Esophagus (tissue), 2 donors: ENCODE measurements around the gene SMIM11. TPM values are rescaled to one million over a fixed set of nuclear protein-coding genes. Genes with fewer than 3 reads are reported as not detected.
A peak's percentile ranks its signal among the peaks of the same experiment; 100 is the strongest.

ENCODE experiments used
- H3K27ac ChIP-seq, 2 donors: one replicate each; pipeline ENCODE4 v1.5.1; 2013; ENCODE audit warnings: low read depth in 2 of 2, mild to moderate bottlenecking in 2 of 2, inconsistent platforms in 1 of 2, low read length in 1 of 2, moderate library complexity in 1 of 2
- H3K27me3 ChIP-seq, 2 donors: one replicate each; pipeline ENCODE4 v1.6.1; 2013; ENCODE audit warnings: low read length in 2 of 2, control low read depth in 1 of 2, mild to moderate bottlenecking in 1 of 2; ENCODE audit not compliant: insufficient read depth in 2 of 2, control insufficient read depth in 1 of 2
- H3K36me3 ChIP-seq, 2 donors: one replicate each; pipeline ENCODE4 v1.6.1; 2013; ENCODE audit warnings: low read length in 1 of 2; ENCODE audit not compliant: control insufficient read depth in 2 of 2, insufficient read depth in 2 of 2
- H3K4me1 ChIP-seq, 2 donors: one replicate each; pipeline ENCODE4 v1.6.1; 2013; ENCODE audit warnings: low read length in 1 of 2; ENCODE audit not compliant: control insufficient read depth in 2 of 2, insufficient read depth in 2 of 2
- H3K4me3 ChIP-seq, 2 donors: one replicate each; pipeline ENCODE4 v1.5.1; 2013; ENCODE audit warnings: low read length in 2 of 2, mild to moderate bottlenecking in 2 of 2, low read depth in 1 of 2, moderate library complexity in 1 of 2
- H3K9me3 ChIP-seq, 2 donors: one replicate each; pipeline ENCODE4 v1.6.1; 2013; ENCODE audit warnings: mild to moderate bottlenecking in 2 of 2, low read depth in 1 of 2, low read length in 1 of 2, moderate library complexity in 1 of 2; ENCODE audit not compliant: control insufficient read depth in 2 of 2, insufficient read depth in 1 of 2
- WGBS, 2 donors: extraction: QIAGEN DNeasy Blood & Tissue Kit; methylation state at CpG; one replicate each; pipeline ENCODE4 v1.1.7; 2013; 5-methylcytosine and 5-hydroxymethylcytosine counted together
- polyA plus RNA-seq, 2 donors: library from polyadenylated mRNA; stranded (reverse); fragments of 200-250 nt; gene quantifications; one replicate each; pipeline ENCODE4 v1.2.3, GENCODE V29; 2013
- donor health status: healthy with polysubstance abuse.
- donor health status: Bipolar disorder and iron deficiency.

SMIM11 gene
- polyA plus RNA-seq, 2 donors = 1.2 to 2.6 TPM

DNA sequence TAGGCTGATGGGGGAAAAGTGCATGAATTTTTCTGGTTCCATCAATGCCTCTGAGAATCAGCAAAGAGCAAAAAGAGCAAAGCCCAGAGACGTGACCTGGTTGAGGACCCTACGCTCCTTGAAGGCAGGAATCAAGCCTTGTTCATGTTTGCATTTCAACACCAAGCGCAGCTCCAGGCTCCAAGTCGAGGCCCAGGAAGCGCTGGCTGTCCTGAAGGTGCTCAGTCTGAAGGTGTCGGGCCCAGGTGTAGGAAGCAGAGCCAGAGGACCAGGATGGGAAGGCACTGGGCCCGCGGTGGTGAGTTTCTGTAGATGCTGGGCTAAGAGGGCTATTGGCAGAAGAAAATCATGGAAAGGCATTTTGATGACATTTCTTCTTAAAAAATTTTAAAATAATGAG, 37.1 kb upstream of the SMIM11 start:
- no peaks in the 10 kb centered on the region for H3K36me3 ChIP-seq
- no peak overlapping the region for H3K27ac ChIP-seq
- WGBS, 2 donors = 89 to 94% methylated on average over 8 of the region's 8 CpGs
- no peak overlapping the region for H3K4me3 ChIP-seq
- no peaks in the 10 kb centered on the region for H3K4me1 ChIP-seq
- H3K27me3 ChIP-seq = no peaks in the 10 kb centered on the region
- no peaks in the 10 kb centered on the region for H3K9me3 ChIP-seq

- Histone ChIP-seq H3K4me1 (no peaks in the 10 kb centered on the region), H3K27ac (no peak overlapping the region), H3K4me3 (no peak overlapping the region), H3K27me3 (no peaks in the 10 kb centered on the region), H3K36me3 (no peaks in the 10 kb centered on the region), H3K9me3 (no peaks in the 10 kb centered on the region)
- 85 to 90% methylated on average over 3 of the region's 3 CpGs for WGBS, 2 donors
These were observed 35.2 kb upstream of the SMIM11 start for GRCh38 chr21:34340061-34340460.

DNA sequence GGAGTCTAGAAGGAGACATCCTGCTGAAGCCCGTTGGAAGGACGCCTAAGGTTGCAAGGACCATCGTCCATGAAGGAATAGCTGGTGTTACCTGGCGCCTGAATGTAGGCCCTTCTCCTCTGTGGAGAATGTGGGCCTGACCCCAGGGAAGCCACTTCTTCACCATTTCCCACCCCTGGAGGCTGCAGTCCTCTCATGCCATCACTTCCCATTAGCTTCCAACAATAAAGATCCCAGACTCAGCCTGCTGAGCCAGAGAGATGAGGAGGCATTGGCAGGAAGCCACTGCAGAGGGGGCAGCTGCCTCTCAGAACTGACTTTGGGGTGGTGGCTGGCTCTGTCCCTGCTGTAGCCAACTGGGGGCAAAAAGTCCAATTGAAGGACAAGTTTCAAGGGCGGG, 32.8 kb upstream of the SMIM11 start:
- Histone ChIP-seq H3K4me1 (peaks cover 0 to 2% of the 10 kb centered on the region in 2 donors), H3K9me3 (no peaks in the 10 kb centered on the region), H3K27me3 (no peaks in the 10 kb centered on the region), H3K4me3 (no peak overlapping the region), H3K27ac (no peak overlapping the region), H3K36me3 (no peaks in the 10 kb centered on the region)
- WGBS, 2 donors = 87 to 90% methylated on average over 5 of the region's 5 CpGs

- H3K27me3 ChIP-seq = no peaks in the 10 kb centered on the region
- no peak overlapping the region for H3K27ac ChIP-seq
- 86 to 90% methylated on average over 7 of the region's 7 CpGs for WGBS, 2 donors
- H3K4me3 ChIP-seq = no peak overlapping the region
- H3K9me3 ChIP-seq = no peaks in the 10 kb centered on the region
- H3K4me1 ChIP-seq = peaks cover 0 to 2% of the 10 kb centered on the region in 2 donors
- no peaks in the 10 kb centered on the region for H3K36me3 ChIP-seq
These were observed 32.0 kb upstream of the SMIM11 start for GRCh38 chr21:34343347-34343746.

DNA sequence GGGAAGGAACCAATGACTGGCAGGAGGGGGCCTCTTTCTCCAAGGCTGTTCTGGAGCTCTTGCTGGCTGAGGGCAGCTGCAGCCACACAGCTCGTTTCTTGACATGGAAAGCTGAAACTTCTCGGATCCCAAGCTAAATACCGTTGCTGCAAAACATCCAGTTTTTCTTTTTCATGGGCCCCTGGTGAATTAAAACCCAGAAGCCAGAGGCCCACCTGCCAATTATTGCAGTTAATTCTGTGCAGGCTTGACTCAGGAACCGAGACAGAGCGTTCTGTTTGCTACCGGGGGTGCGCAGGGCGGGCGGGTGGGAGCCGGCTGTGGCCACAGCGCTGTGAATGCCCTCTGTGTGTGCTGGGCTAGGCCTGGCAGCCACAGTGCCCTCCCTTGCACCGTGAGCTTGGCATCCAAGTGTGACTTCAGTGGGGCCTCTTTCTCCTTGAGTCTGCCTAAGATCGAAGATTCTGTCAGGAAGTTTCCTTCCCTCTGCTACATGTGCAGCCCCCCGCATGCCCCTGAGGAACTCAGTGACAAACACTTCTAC, 31.4 kb upstream of the SMIM11 start:
- Histone ChIP-seq H3K4me3 (no peak overlapping the region), H3K4me1 (peaks cover 0 to 2% of the 10 kb centered on the region in 2 donors), H3K27ac (no peak overlapping the region), H3K27me3 (no peaks in the 10 kb centered on the region), H3K36me3 (no peaks in the 10 kb centered on the region), H3K9me3 (no peaks in the 10 kb centered on the region)
- WGBS, 2 donors = 84 to 86% methylated on average over 14 of the region's 14 CpGs

GRCh38 chr21:34344584-34344983, 30.7 kb upstream of the SMIM11 start:
- H3K9me3 ChIP-seq = no peaks in the 10 kb centered on the region
- H3K4me1 ChIP-seq = peaks cover 0 to 2% of the 10 kb centered on the region in 2 donors
- WGBS, 2 donors = 88 to 89% methylated on average over 5 of the region's 5 CpGs
- H3K27ac ChIP-seq = no peak overlapping the region
- H3K4me3 ChIP-seq = no peak overlapping the region
- no peaks in the 10 kb centered on the region for H3K36me3 ChIP-seq
- H3K27me3 ChIP-seq = no peaks in the 10 kb centered on the region

- H3K9me3 ChIP-seq = no peaks in the 10 kb centered on the region
- no peaks in the 10 kb centered on the region for H3K36me3 ChIP-seq
- no peaks in the 10 kb centered on the region for H3K27me3 ChIP-seq
- WGBS, 2 donors = 75 to 77% methylated on average over 15 of the region's 15 CpGs
- H3K4me3 ChIP-seq = no peak overlapping the region
- peaks cover 0 to 2% of the 10 kb centered on the region in 2 donors for H3K4me1 ChIP-seq
- H3K27ac ChIP-seq = peak overlapping the region; percentile 11 to 25
These were observed 30.0 kb upstream of the SMIM11 start for GRCh38 chr21:34345091-34345871.

- Histone ChIP-seq H3K9me3 (no peaks in the 10 kb centered on the region), H3K36me3 (no peaks in the 10 kb centered on the region), H3K4me1 (peaks cover 0 to 2% of the 10 kb centered on the region in 2 donors), H3K4me3 (no peak overlapping the region), H3K27me3 (no peaks in the 10 kb centered on the region), H3K27ac (peak overlapping the region; percentile 11 to 25)
- WGBS, 2 donors = 65 to 73% methylated on average over 10 of the region's 10 CpGs
These were observed 29.4 kb upstream of the SMIM11 start for GRCh38 chr21:34345892-34346291.

GRCh38 chr21:34348890-34349519, 26.3 kb upstream of the SMIM11 start:
- Histone ChIP-seq H3K27me3 (no peaks in the 10 kb centered on the region), H3K4me1 (peaks cover 0 to 2% of the 10 kb centered on the region in 2 donors), H3K9me3 (no peaks in the 10 kb centered on the region), H3K36me3 (no peaks in the 10 kb centered on the region), H3K4me3 (no peak overlapping the region), H3K27ac (no peak overlapping the region)
- WGBS, 2 donors = 74 to 77% methylated on average over 5 of the region's 5 CpGs
